NB4 (cell line): ENCODE data around the gene BCL3.

Experiments used
- DNase-seq: peaks from one replicate; pipeline ENCODE4 v3.0.0; 2010; ENCODE audit warnings: low read depth
- H3K4me3 ChIP-seq: one replicate; pipeline ENCODE4 v1.5.1; 2011; ENCODE audit warnings: mild to moderate bottlenecking, low read depth, low read length, moderate library complexity
- CTCF ChIP-seq: IDR thresholded peaks from one replicate; pipeline ENCODE4 v1.5.1; 2012; ENCODE audit warnings: low read depth, low read length
- MAX ChIP-seq: IDR thresholded peaks from 2 replicates; pipeline ENCODE4 v1.6.1; 2011; ENCODE audit warnings: low read depth, low read length
- MYC ChIP-seq: IDR thresholded peaks from 2 replicates; pipeline ENCODE4 v1.6.1; 2011; ENCODE audit warnings: low read depth, low read length
- POLR2A ChIP-seq: IDR thresholded peaks from 2 replicates; pipeline ENCODE4 v1.6.1; 2011; ENCODE audit warnings: mild to moderate bottlenecking; ENCODE audit not compliant: insufficient read length; ENCODE audit errors: extremely low read depth

Gene BCL3

GRCh38 chr19:44725684-44726083 is 22.8 kb upstream of the BCL3 start:
- no peak for DNase-seq
- no peak overlapping the region for H3K4me3 ChIP-seq
- TF ChIP-seq MAX (no peak), CTCF (no peak), POLR2A (no peak), MYC (no peak)

GRCh38 chr19:44726465-44726864 is 22.0 kb upstream of the BCL3 start:
- TF ChIP-seq MYC (no peak), CTCF (no peak), MAX (no peak), POLR2A (no peak)
- H3K4me3 ChIP-seq: no peak overlapping the region
- DNase-seq: no peak

GRCh38 chr19:44728178-44728577 is 20.3 kb upstream of the BCL3 start:
- TF ChIP-seq CTCF: no peak
- no peak for TF ChIP-seq POLR2A
- TF ChIP-seq MAX: no peak
- TF ChIP-seq MYC: no peak
- DNase-seq: no peak
- no peak overlapping the region for H3K4me3 ChIP-seq

GRCh38 chr19:44729516-44730033 is 18.9 kb upstream of the BCL3 start:
- H3K4me3 ChIP-seq: no peak overlapping the region
- TF ChIP-seq MYC (no peak), POLR2A (no peak), CTCF (no peak), MAX (no peak)
- DNase-seq: no peak

GRCh38 chr19:44731081-44731480 is 17.4 kb upstream of the BCL3 start:
- no peak for DNase-seq
- no peak overlapping the region for H3K4me3 ChIP-seq
- no peak for TF ChIP-seq MAX
- TF ChIP-seq POLR2A: no peak
- no peak for TF ChIP-seq MYC
- TF ChIP-seq CTCF: no peak

GRCh38 chr19:44731622-44732021 is 16.9 kb upstream of the BCL3 start:
- TF ChIP-seq MYC (no peak), MAX (no peak), POLR2A (no peak), CTCF (no peak)
- DNase-seq: no peak
- H3K4me3 ChIP-seq: no peak overlapping the region
